PC-3 (cell line): ENCODE measurements around the gene ZCCHC8.
"Not testable (repeated sequence)": the region's sequence is repeated elsewhere in the genome, so short reads cannot be mapped to it uniquely, and the experiment has no call there.

ENCODE experiments used
- EZH2 ChIP-seq: fragments of 300-600 bp; sonication (generic); IDR thresholded peaks from one replicate; pipeline ENCODE4 v1.6.1; 2017; ENCODE audit warnings: antibody characterized with exemption, mild to moderate bottlenecking, low read length; ENCODE audit not compliant: unreplicated experiment
- EZH2phosphoT487 ChIP-seq: fragments of 300-600 bp; sonication (generic); IDR thresholded peaks from 2 replicates; pipeline ENCODE4 v1.6.1; 2018; ENCODE audit warnings: mild to moderate bottlenecking, antibody characterized with exemption, low read length, borderline replicate concordance
- TF ChIP-seq, protein P1 (sequence below): fragments of 300-600 bp; sonication (generic); conservative IDR thresholded peaks from 2 replicates; pipeline ENCODE4 v1.5.1; 2017; ENCODE audit warnings: antibody characterized with exemption, low read depth, mild to moderate bottlenecking, low read length

DNA sequence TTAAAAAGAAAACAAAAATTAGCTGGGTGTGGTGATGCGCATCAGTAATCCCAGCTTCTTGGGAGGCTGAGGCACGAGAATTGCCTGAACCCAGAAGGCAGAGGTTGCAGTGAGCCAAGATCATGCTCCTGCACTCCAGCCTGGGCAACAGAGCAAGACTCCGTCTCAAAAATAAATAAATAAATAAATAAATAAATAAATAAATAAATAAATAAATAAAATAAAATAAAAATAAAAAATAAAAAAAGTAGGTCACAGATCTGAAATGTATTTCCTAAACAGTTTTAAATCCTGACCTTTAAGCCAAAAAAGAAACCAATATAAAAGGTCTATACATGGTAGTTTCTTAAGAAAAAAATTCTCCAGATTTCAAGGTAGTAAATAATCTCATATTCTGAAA is 12.3 kb upstream of the ZCCHC8 start:
- not testable (repeated sequence) for TF ChIP-seq EZH2, EZH2phosphoT487
- TF ChIP-seq, protein P1, sequence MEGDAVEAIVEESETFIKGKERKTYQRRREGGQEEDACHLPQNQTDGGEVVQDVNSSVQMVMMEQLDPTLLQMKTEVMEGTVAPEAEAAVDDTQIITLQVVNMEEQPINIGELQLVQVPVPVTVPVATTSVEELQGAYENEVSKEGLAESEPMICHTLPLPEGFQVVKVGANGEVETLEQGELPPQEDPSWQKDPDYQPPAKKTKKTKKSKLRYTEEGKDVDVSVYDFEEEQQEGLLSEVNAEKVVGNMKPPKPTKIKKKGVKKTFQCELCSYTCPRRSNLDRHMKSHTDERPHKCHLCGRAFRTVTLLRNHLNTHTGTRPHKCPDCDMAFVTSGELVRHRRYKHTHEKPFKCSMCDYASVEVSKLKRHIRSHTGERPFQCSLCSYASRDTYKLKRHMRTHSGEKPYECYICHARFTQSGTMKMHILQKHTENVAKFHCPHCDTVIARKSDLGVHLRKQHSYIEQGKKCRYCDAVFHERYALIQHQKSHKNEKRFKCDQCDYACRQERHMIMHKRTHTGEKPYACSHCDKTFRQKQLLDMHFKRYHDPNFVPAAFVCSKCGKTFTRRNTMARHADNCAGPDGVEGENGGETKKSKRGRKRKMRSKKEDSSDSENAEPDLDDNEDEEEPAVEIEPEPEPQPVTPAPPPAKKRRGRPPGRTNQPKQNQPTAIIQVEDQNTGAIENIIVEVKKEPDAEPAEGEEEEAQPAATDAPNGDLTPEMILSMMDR = not testable (repeated sequence)
